ENCODE data around the gene WASF3. TPM values are rescaled to one million over a fixed set of nuclear protein-coding genes. Genes with fewer than 3 reads are reported as not detected.

The WASF3 gene
- total RNA-seq, 4 donors from 2014 or later: 34.8 to 101 (median 49.3) TPM

DNA sequence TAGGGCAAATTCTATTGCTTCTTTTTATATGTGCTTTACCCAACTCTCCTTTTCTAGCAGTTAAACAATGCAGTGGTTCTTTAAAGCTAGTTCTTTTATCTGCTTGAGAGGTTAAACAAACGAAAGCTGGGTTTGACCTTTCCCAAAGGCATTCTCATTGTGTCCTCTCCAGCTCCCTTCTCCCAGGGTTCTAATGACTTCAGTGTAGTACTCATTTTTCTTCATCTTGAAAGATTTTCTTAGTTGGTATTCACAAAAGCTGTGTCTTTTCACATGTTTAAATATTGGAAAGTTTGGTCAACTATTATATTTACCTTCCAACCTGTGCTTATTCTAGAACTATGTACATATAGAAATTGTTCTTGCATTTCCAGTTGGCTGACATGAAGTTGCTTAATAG, 1.5 kb downstream of the WASF3 start:
- TF ChIP-seq, protein P1, sequence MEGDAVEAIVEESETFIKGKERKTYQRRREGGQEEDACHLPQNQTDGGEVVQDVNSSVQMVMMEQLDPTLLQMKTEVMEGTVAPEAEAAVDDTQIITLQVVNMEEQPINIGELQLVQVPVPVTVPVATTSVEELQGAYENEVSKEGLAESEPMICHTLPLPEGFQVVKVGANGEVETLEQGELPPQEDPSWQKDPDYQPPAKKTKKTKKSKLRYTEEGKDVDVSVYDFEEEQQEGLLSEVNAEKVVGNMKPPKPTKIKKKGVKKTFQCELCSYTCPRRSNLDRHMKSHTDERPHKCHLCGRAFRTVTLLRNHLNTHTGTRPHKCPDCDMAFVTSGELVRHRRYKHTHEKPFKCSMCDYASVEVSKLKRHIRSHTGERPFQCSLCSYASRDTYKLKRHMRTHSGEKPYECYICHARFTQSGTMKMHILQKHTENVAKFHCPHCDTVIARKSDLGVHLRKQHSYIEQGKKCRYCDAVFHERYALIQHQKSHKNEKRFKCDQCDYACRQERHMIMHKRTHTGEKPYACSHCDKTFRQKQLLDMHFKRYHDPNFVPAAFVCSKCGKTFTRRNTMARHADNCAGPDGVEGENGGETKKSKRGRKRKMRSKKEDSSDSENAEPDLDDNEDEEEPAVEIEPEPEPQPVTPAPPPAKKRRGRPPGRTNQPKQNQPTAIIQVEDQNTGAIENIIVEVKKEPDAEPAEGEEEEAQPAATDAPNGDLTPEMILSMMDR (IDR thresholded peaks at IDR 0.05; ENCODE audit: low read depth): no peak

DNA sequence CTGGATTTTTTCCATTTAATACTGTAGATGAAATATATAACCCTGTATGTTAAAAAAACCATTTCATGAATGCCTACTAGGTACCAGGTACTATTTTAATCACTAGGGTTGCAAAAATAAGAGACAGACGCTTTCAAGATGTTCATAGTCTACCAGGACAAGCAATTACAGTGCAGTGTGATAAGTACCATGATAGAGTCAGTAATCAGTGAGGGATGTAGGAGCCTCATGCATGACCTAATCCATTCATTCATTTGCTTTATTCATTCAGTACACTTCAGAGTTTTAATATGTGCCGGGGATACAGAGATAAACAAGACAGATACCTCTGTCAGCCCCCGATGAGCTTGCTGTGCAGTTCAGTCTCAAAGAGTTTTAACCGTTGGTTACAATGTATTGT, 3.0 kb downstream of the WASF3 start:
- TF ChIP-seq, protein P1 (IDR thresholded peaks at IDR 0.05; ENCODE audit: low read depth): no peak

- TF ChIP-seq, protein P1 (IDR thresholded peaks at IDR 0.05; ENCODE audit: low read depth): no peak
These were observed 3.6 kb downstream of the WASF3 start for GRCh38 chr13:26561067-26561466.

GRCh38 chr13:26561651-26562511, 4.4 kb downstream of the WASF3 start:
- TF ChIP-seq, protein P1 (IDR thresholded peaks at IDR 0.05; ENCODE audit: low read depth): no peak

- TF ChIP-seq, protein P1 (IDR thresholded peaks at IDR 0.05; ENCODE audit: low read depth): no peak
These were observed 5.0 kb downstream of the WASF3 start for GRCh38 chr13:26562512-26562890.

- TF ChIP-seq, protein P1 (IDR thresholded peaks at IDR 0.05; ENCODE audit: low read depth): no peak
These were observed 6.2 kb downstream of the WASF3 start for GRCh38 chr13:26563713-26564112.

DNA sequence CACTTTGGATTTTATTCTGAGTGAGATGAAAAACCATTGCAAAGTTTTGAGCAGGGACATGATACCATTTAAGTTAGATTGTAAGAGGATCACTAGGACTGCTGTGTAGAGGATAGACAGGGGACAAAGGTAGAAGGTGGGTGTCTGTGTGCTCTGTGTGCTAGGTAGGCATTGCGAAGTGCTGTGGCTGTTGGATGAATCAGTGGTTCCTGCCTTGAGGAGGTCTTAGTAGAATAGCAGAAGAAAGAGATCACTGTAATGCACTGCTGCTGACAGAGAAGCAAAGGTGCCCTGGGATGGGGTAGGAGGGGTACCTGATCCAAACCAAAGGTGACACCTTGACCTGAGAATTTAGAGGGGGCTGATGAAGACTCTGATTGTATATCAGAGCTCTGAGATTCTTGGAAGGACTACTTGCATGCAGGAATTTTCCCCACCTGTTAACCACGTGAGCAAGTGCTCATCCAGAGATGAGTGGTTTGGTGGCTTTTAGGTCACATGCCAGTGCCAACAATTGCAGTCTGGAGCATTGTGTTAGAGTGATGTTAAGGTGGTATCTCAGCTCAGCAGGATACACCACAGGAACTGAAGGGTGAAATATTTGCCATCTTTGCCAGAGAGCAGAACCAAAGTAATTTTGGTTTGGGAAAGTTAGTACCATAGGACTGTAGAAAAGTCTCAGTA, 10.8 kb downstream of the WASF3 start:
- TF ChIP-seq, protein P1 (IDR thresholded peaks at IDR 0.05; ENCODE audit: low read depth): no peak
